GM18507 (cell line): ENCODE measurements around the gene STRIP2.
"Not testable (repeated sequence)": the region's sequence is repeated elsewhere in the genome, so short reads cannot be mapped to it uniquely, and the experiment has no call there.

Experiments used
- DNase-seq: peaks from one replicate; pipeline ENCODE4 v3.0.0; 2011; ENCODE audit warnings: low read depth; ENCODE audit not compliant: insufficient read length; ENCODE audit errors: extremely low spot score
- FAIRE-seq: peaks from 2 replicates; lab custom pipeline; 2011; peaks lifted over from hg19 to GRCh38; lab: Jason Lieb, UNC

STRIP2 gene, protein sequence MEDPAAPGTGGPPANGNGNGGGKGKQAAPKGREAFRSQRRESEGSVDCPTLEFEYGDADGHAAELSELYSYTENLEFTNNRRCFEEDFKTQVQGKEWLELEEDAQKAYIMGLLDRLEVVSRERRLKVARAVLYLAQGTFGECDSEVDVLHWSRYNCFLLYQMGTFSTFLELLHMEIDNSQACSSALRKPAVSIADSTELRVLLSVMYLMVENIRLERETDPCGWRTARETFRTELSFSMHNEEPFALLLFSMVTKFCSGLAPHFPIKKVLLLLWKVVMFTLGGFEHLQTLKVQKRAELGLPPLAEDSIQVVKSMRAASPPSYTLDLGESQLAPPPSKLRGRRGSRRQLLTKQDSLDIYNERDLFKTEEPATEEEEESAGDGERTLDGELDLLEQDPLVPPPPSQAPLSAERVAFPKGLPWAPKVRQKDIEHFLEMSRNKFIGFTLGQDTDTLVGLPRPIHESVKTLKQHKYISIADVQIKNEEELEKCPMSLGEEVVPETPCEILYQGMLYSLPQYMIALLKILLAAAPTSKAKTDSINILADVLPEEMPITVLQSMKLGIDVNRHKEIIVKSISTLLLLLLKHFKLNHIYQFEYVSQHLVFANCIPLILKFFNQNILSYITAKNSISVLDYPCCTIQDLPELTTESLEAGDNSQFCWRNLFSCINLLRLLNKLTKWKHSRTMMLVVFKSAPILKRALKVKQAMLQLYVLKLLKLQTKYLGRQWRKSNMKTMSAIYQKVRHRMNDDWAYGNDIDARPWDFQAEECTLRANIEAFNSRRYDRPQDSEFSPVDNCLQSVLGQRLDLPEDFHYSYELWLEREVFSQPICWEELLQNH

DNA sequence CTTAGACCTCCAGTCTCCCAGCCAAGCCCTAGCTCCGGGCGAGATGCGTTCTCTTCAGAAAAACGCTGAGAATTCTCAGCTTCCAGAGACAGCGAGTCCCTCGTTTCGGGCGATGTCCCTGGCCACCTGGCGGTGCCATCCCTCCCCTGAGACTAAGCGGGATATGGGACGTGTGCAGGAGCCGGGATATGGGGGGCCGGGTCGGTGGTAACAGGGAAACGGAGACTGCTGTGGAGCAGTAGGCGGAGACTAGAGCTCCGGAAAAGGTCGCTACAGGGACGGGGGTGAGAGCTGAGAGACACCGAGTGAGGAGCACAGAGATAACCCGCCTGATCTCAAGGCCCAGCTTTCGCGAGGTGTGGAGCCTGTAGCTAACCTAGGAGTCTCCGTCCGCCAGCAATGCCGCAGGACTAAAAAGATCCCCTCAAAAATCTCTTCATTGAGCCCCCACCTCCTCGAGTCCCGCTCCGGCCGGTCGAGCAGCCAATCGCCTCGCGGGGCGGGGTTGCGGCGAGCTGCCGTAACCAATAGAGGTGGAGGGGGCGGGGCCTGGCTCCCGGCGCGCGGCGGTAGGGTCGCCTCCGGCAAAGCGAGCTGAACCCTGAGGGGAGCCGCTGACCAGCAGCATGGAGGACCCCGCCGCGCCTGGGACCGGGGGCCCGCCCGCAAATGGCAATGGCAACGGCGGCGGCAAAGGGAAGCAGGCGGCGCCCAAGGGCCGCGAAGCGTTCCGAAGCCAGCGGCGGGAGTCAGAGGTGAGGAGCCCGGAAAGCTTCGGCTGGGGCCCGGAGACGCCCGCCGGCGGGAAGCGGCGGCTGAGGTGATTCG, at the start of gene STRIP2:
Gene STRIP2 (plus strand): TSS at position 586 of the 828 bp plus-strand sequence. CDS start 41 bp downstream, at position 627.
- DNase-seq (peak; percentile 83), FAIRE-seq (peak; percentile 78)

DNA sequence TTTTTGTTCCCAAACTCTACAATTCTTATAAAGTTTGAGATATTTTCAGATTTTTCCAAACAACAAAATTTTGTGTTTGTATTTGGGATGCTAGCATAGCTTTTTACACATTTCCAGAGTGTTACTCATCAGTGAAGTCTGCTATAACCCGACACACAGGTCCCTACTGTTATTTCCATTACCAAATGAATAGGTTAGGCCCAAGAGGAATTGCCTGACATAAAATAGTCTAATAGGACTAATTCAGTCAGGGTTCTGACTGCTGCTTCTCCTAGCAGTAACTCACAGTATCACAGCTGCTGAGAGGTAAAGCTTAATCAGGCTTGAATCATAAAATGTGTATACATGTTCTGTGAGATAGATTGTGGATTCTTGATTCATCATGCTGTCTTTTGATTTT, 49.1 kb upstream of the STRIP2 start:
- DNase-seq (no peak), FAIRE-seq (no peak)

DNA sequence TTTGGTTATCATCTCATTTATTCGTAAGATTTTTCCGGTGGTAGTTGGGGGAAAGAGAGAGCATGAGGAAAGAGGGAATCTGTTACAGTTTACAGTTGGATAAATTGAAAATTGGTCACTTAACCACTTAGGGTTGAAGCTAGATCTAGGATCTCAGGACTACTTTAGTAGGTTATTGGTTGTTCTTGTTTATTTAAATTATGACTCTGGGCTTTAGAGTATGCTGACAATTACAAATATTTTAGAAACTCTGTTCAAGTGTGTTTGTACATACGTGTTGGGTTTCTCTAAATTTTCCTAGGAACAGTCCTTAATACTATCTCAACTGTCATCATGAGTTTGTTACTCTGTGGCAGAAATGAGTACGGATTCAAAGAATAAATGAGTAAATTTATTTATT, 48.6 kb upstream of the STRIP2 start:
- no peak for DNase-seq
- no peak for FAIRE-seq

DNA sequence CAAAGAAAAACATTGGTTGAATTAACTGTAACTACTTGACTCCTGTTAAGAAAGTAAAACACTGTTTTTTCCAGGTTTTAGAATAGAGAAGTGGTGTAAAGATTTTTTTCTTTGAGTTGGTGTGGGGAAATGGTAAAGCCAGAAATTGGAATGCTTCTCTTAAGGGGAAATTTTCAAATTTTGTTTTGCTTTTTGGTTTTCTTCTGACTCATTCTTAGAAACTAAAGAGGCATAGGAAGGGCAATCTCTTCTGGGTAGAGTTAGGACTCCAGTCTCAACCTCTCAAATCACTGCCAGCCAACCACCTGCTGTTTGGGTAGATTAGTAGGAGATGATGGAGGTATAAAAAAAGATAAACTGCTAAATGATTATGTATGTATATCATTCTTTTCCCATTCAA, 47.7 kb upstream of the STRIP2 start:
- no peak for DNase-seq
- FAIRE-seq, result no peak

DNA sequence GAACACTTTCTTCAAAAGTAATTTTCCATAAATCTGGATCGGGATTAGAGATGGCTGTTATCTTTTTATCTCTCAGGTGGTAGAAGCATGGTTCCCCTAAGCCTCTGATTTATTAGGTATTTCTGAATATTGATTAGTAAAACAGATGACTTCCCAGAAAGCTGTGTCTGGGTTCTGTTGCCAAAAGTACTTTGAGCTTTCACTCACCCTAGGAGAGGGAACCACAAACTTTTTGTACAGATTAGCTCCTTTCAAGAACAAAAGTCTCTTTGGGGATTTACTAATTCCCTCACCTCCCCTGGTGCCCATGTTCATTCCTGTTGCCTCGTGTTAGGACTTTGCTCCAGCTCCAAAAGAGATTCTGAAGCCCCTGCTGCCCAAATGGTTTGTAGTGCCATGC, 46.7 kb upstream of the STRIP2 start:
- FAIRE-seq, result no peak
- DNase-seq, result no peak

DNA sequence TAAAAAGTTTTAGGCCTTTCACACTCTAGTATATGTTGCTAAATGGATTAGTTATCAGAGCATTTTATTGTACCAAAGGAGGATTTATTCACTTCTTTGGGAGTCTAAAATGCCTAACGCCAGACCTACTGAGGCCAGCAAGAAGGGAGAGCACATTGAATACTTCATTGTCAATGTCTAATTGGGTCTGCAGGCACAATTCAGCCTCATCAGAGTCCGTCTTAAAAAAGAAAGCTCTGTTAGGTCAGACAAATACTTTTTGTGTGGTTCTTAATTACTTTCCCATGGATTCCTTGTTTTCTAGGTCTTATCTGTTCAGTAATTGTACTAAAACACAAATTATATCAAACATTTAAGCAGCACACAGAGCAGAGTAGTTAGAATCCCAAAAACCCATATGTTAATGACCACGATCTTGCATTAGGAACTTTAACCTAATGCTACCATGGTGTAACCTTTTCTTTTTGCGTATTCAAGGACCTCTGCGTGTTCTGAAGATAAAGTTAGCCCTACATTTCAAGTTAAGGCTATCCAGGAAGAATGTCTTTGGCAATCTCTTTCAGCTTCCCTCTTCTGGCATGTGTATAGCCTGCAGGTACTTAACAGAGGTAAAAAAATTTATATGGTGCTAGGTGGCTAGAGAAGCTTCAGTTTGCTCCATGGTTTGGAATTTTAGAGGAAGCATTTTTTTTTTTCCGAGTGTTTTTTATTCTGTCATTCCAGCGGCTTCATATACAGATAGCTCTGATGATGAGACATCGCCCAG, 45.7 kb upstream of the STRIP2 start:
- FAIRE-seq, result no peak
- no peak for DNase-seq

DNA sequence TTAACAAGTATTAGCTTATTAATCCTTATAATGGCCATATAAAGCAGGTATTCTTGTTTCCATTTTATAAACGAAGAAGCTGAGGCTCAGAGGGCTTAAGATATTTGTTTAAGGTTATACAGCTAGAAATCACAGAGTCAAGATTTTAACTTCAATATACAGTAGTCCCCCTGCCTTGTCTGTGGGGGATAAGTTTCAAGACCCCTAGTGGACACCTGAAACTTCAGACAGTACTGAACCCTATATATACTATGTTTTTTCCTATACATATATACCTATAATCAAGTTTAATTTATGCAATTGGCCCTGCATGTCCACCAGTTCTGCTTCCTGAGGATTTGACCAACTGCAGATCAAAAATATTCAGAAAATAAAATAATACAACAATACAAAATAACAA, 44.4 kb upstream of the STRIP2 start:
- no peak for FAIRE-seq
- DNase-seq, result no peak

DNA sequence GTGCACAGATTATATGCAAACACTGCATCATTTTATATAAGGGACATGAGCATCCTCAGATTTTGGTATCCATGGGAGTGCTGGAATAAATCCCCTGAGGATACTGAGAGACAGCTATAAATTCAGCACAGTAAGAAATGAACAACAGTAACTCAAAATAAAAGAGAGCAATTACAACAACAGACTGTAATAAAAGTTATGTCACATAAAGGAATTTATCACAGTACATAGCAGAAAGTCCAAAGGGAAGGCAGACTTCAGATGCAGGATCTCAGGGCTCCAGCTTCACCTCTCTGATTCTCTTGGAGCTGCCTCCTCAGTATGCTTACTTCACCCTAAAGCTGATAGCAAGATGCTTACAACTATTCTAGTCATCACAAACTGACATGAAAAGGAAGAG, 43.9 kb upstream of the STRIP2 start:
- DNase-seq (no peak), FAIRE-seq (no peak)

DNA sequence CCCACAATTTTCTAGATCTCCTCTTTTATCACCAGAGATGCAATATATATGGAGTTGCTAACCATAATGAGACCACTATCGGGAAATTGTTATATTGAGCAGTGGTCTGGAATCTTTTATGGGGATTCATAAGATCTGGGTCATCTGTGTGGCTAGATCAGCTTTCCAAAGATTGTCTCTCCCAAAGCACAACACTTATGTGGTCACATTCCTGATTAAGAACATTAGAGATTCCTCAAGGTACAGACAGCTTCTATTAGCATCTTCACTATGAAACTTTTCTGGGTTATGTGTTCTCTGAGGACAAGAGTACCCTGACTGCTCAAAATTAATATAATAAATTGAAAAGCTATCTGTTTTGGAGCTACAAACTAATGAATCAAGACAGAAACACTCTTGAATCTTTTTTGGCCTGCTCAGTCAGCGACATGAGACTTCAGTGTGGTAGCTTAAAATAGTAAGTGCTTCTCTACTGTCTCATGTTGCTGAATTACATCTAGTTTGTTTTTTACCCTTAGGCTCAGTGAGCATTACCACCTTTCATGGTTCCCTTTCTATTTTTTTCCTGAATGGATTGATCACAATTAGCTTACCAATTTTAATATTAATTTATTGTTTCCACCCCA, 42.6 kb upstream of the STRIP2 start:
- FAIRE-seq, result no peak
- DNase-seq, result no peak

DNA sequence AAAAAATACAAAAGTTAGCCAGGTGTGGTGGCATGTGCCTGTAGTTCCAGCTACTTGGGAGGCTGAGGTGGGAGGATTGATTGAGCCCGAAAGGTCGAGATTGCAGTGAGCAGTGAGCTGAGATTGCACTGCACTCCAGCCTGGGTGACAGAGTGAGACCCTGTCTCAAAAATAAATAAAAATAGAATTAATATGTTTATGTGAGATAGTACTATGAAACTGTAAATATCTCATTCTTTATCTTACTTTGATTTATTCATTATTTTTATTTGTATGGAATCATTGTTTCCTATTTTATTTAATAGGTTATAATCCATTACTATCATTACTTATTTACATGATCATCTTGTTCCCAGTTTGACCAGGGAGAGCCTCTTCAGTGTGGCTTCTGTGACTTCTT, 41.0 kb upstream of the STRIP2 start:
- no peak for FAIRE-seq
- DNase-seq, result no peak

DNA sequence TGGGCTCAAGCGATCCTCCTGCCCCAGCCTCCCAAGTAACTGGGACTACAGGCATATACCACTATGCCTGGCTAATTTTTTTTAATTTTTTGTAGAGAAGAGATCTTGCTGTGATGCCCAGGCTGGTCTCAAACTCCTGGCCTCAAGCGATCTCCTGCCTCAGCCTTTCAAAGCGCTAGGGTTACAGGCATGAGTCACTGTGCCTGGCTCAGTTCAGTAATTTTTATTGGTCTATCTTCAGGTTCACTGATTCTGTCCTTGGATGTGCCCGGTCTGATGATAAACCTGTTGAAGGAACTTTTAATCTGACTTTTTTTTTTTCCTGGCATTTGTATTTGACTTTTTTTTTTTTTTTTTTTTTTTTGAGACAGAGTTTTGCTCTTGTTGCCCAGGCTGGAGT, 40.1 kb upstream of the STRIP2 start:
- DNase-seq, result no peak
- FAIRE-seq, result no peak

DNA sequence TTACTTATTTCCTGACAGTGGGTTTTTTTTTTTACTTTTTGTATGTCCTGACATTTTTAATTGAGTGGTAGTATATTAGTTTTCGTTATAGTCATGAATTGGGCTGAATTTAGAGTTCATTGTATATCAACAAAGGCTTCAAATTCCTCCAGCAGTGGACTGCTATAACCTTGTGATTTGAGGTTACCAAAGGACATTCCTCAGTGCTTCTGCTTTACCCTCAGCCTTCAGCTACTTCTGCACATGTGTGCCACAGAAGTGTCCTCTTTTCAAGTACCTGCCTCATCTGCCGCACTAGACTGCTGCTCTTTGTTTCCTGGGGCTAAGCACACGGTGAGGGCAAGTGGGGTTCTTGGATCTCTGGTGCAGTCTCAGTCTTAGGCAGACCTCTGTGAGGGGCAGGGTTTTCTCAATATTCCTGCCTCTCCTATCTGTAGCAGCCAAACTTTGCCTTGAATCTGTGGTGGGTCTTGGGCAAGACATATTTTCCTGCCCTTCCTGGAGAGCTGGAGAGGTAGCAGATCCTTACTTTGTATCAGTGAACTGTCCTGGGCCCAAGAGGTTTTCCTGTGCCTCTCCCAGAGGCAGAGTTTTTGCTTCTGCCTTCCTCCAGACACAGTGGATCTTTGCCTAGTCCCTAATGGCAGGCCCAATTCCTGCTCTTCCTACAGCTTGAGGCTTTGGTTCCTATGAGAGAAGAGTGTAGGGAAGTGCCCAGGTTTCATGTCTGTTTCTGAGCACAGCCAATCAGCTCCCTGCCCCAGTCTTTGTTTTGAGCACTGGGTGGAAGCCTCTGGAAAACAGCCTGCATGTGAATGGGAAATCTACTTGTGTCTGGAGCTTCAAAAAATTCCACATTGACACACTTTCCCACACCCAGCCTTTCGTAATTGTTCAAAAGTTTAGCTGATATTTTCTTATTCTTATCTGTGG, 39.0 kb upstream of the STRIP2 start:
- no peak for FAIRE-seq
- no peak for DNase-seq

DNA sequence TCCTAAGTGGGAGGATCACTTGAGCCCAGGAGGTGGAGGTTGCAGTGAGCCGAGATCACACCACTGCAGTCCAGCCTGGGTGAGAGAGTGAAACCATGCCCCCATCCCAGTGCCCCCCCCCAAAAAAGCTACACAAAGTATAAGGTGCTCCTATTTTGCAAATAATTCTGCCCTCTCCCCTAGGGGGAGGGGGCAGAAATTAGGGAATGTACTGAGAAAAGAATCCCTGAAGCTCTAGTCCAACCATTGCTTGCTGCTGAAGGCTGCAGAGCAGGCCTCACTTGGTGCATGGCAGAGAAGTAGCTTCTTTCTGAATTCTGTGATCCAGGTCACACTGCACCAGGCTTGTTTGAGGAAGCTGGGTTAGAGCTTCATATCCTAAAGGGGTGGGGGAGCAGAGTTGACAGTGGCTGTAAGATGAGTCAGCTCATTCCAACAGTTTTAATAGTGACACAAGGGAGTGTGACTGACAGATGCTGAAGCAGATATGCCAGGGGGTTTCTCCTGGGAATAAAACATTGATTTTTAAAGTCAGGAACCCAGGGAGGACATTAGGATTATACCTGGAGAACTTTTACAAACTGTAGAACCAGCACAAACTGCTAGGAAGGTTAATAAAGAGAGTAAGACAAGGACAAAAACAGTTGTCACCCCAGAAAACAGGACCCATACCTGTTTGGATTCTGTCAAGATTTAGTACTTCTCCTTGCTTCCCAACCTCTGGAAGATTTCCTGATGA, 32.8 kb upstream of the STRIP2 start:
- DNase-seq, result no peak

DNA sequence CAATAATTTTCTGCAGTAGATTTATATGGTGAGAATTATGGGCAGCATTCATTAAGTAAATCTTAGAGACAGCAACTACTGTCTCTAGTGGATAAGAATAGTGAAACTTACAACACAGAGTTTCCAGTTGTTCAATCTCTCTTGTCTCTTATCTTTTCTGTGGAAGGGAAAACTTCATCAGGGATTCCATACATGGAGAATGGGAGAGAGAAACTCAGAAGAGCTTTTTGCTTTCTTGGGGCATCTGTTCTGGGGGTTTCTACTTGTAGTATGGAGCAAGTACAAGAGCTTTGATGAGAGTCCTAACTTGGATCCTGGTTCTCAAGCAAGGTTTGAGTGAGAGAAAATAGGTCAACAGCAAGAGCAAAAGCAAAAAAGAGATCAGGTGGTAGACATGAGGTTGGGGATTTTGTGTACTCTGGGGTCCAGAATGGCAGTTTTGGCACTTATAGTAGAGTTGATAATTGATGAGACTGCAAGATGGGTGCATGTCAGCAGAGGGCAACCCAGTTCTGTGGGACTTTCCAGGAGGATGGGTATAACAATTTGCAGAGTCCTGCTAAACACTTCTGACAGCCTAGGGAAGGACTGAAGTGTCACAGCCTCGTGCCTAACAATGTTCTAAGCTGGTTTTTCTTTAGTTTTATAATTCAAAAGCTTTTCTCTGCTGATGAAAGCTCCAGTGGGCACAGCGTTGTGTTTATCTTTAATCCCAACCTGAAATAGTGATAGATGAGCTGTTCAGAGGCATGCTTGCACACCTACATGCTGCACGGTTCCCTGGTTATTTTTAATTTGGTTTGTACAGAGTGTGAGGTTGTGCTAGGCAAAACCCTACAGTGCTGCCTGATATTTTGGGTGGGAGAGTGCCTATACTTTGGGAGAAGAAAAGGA, 32.0 kb upstream of the STRIP2 start:
- DNase-seq, result no peak
- FAIRE-seq, result peak; percentile 54

More for the DNA sequence above, 32.8 kb upstream of the STRIP2 start:
- FAIRE-seq, result no peak

DNA sequence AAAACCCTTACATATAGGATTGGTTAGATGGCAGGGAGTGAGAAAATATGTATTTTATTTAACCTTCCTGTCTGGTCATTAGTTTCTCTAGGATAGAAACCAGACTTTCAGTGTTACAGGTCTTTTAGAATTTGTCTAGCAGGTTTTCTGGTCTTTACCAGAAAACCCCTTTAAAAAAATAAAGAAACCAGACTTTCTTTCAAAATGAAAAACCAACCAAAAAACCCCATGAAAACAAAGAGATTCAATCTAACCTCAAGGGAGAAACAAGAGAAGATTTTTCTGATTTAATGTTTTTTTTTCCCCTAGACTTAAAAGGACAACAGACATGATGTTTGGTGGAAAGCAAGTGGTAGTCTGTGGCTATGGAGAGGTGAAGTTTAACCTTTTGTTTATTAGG, 28.7 kb upstream of the STRIP2 start:
- peak; percentile 71 for FAIRE-seq
- DNase-seq, result no peak

DNA sequence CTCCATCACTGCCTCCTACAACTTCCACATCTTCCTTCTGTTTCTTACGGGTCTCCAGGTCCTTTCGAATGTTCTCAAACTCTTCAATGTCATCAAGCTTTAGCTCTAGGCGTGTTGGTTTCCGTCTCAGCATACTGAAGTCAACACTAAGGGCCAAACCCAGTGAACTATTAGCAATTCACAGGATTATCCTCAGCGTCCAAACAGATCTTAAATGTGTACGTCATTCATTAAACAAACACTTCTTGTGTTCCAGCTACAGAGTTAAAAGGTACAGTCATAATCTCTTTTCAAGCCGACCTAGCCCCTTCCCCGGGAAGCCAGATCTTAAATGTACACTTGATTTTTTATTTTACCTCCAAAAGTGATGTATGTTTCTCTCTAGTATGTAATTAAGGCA, 24.0 kb upstream of the STRIP2 start:
- peak; percentile 12 for FAIRE-seq

More for the DNA sequence above, 24.0 kb upstream of the STRIP2 start:
- DNase-seq, result not testable (repeated sequence)
